ENCODE data around the gene STAT6.
A peak's percentile ranks its signal among the peaks of the same experiment; 100 is the strongest.
"Not testable (repeated sequence)": the region's sequence is repeated elsewhere in the genome, so short reads cannot be mapped to it uniquely, and the experiment has no call there.

STAT6 gene

DNA sequence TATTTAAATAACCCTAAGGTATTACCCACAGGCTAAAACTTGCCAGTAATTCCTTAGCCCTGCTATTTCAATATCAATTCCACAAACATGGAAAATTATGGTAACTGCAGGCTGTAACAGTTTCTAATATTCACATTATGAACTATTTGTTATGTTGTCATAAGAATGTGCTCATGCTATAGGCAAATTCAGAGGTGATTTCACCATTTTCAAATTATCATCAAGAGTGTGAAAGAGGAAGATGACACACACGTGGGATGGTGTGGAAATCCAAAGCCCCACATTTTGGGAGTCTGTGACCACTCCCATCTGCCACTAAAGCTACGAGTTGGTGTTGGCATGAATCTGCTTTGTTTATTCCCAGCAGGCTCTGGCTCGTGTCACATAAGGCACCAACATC lies 55.3 kb downstream of the STAT6 start:
- Histone ChIP-seq H3K36me3 (ENCODE audit: control insufficient read depth in 2 of 2, insufficient read depth in 1 of 2, low read length in 2 of 2) (peaks cover 30 to 52% of the 10 kb centered on the region in 2 experiments), H3K9me3 (ENCODE audit: control insufficient read depth, insufficient read depth, low read depth, low read length) (no peaks in the 10 kb centered on the region), H3K27ac (ENCODE audit: extremely low read depth, low read depth, low read length) (no peak overlapping the region), H3K4me3 (ENCODE audit: low read depth, low read length) (no peak overlapping the region), H3K4me1 (ENCODE audit: control insufficient read depth, insufficient read depth, low read length) (no peaks in the 10 kb centered on the region)
- no peak for TF ChIP-seq MYNN (tag by site-specific recombination; IDR thresholded peaks at IDR 0.05; ENCODE audit: borderline replicate concordance)
- no peak for TF ChIP-seq ZEB2 (tag by site-specific recombination; IDR thresholded peaks at IDR 0.05)
- TF ChIP-seq ZNF530 (tag by site-specific recombination; IDR thresholded peaks at IDR 0.05; ENCODE audit: low read depth): no peak
- no peak for TF ChIP-seq ZNF571 (tag by site-specific recombination; IDR thresholded peaks at IDR 0.05)
- no peak for TF ChIP-seq ZNF133 (tag by site-specific recombination; IDR thresholded peaks at IDR 0.05)
- no peak for TF ChIP-seq ZNF223 (tag by site-specific recombination; IDR thresholded peaks at IDR 0.05)
- TF ChIP-seq FEZF1 (tag by site-specific recombination; IDR thresholded peaks at IDR 0.05): no peak
- no peak for TF ChIP-seq ZNF2 (tag by site-specific recombination; IDR thresholded peaks at IDR 0.05)
- TF ChIP-seq, protein P1, sequence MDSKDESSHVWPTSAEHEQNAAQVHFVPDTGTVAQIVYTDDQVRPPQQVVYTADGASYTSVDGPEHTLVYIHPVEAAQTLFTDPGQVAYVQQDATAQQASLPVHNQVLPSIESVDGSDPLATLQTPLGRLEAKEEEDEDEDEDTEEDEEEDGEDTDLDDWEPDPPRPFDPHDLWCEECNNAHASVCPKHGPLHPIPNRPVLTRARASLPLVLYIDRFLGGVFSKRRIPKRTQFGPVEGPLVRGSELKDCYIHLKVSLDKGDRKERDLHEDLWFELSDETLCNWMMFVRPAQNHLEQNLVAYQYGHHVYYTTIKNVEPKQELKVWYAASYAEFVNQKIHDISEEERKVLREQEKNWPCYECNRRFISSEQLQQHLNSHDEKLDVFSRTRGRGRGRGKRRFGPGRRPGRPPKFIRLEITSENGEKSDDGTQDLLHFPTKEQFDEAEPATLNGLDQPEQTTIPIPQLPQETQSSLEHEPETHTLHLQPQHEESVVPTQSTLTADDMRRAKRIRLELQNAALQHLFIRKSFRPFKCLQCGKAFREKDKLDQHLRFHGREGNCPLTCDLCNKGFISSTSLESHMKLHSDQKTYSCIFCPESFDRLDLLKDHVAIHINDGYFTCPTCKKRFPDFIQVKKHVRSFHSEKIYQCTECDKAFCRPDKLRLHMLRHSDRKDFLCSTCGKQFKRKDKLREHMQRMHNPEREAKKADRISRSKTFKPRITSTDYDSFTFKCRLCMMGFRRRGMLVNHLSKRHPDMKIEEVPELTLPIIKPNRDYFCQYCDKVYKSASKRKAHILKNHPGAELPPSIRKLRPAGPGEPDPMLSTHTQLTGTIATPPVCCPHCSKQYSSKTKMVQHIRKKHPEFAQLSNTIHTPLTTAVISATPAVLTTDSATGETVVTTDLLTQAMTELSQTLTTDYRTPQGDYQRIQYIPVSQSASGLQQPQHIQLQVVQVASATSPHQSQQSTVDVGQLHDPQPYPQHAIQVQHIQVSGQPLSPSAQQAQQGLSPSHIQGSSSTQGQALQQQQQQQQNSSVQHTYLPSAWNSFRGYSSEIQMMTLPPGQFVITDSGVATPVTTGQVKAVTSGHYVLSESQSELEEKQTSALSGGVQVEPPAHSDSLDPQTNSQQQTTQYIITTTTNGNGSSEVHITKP (tag by site-specific recombination; IDR thresholded peaks at IDR 0.05): no peak
- TF ChIP-seq PRDM1 (tag by site-specific recombination; IDR thresholded peaks at IDR 0.05): no peak
- no peak for TF ChIP-seq ZBTB20 (tag by site-specific recombination; IDR thresholded peaks at IDR 0.05)
- CTCF ChIA-PET: interaction anchor here (1.5 to 7.9 kb wide), 2 partner anchors 10 to 49 kb away, joined by 3 to 74 read pairs; partner anchors contain the start of gene ZBTB39
- POLR2A ChIA-PET: no interaction called here

- H3K4me1 ChIP-seq (ENCODE audit: control insufficient read depth, insufficient read depth, low read length); CTCF ChIA-PET; H3K27ac ChIP-seq (ENCODE audit: extremely low read depth, low read depth, low read length); H3K9me3 ChIP-seq (ENCODE audit: control insufficient read depth, insufficient read depth, low read depth, low read length); POLR2A ChIA-PET; H3K4me3 ChIP-seq (ENCODE audit: low read depth, low read length): not testable (repeated sequence)
- peaks cover 16 to 33% of the 10 kb centered on the region in 2 experiments for H3K36me3 ChIP-seq (ENCODE audit: control insufficient read depth in 2 of 2, insufficient read depth in 1 of 2, low read length in 2 of 2)
Measured at GRCh38 chr12:57053901-57054300, 57.3 kb downstream of the STAT6 start.

DNA sequence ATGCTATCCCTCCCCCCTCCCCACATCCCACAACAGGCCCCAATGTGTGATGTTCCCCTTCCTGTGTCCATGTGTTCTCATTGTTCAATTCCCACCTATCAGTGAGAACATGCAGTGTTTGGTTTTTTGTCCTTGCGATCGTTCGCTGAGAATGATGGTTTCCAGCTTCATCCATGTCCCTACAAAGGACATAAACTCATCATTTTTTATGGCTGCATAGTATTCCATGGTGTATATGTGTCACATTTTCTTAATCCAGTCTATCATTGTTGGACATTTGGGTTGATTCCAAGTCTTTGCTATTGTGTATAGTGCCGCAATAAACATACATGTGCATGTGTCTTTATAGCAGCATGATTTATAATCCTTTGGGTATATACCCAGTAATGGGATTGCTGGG lies 58.0 kb downstream of the STAT6 start:
- not testable (repeated sequence) for H3K4me1 ChIP-seq (ENCODE audit: control insufficient read depth, insufficient read depth, low read length); H3K9me3 ChIP-seq (ENCODE audit: control insufficient read depth, insufficient read depth, low read depth, low read length); H3K4me3 ChIP-seq (ENCODE audit: low read depth, low read length); H3K27ac ChIP-seq (ENCODE audit: extremely low read depth, low read depth, low read length)
- TF ChIP-seq, protein P2, sequence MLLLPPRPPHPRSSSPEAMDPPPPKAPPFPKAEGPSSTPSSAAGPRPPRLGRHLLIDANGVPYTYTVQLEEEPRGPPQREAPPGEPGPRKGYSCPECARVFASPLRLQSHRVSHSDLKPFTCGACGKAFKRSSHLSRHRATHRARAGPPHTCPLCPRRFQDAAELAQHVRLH (tag by site-specific recombination; IDR thresholded peaks at IDR 0.05): 0 out of 2 replicates have a peak, but pooled peaks have one; percentile 56
- peak; percentile 100 for TF ChIP-seq ZNF146 (tag by site-specific recombination; IDR thresholded peaks at IDR 0.05)
- peaks cover 11 to 25% of the 10 kb centered on the region in 2 experiments for H3K36me3 ChIP-seq (ENCODE audit: control insufficient read depth in 2 of 2, insufficient read depth in 1 of 2, low read length in 2 of 2)
- CTCF ChIA-PET: interaction anchor here (0.9 to 1.2 kb wide), 2 partner anchors 10 to 133 kb away, joined by 3 to 7 read pairs; no protein-coding TSS in a partner anchor
- POLR2A ChIA-PET: interaction anchor here (2.0 kb wide), 1 partner anchor 59 kb away, joined by 8 read pairs; no protein-coding TSS in a partner anchor

GRCh38 chr12:57051011-57051410 lies 60.2 kb downstream of the STAT6 start:
- peaks cover under 1 to 4% of the 10 kb centered on the region in 2 experiments; a peak in 2 of 3 replicates for H3K36me3 ChIP-seq (ENCODE audit: control insufficient read depth in 2 of 2, insufficient read depth in 1 of 2, low read length in 2 of 2)
- H3K4me1 ChIP-seq (ENCODE audit: control insufficient read depth, insufficient read depth, low read length): no peaks in the 10 kb centered on the region
- H3K4me3 ChIP-seq (ENCODE audit: low read depth, low read length): no peak overlapping the region
- ChIA-PET POLR2A (interaction anchor here (1.0 to 2.0 kb wide), 2 partner anchors 37 to 61 kb away, joined by 7 to 8 read pairs; no protein-coding TSS in a partner anchor), CTCF (interaction anchor here (0.6 to 4.3 kb wide), 10 partner anchors 9 to 318 kb away, joined by 3 to 15 read pairs (median 4); partner anchors contain the start of gene STAT6)
- no peaks in the 10 kb centered on the region for H3K9me3 ChIP-seq (ENCODE audit: control insufficient read depth, insufficient read depth, low read depth, low read length)
- H3K27ac ChIP-seq (ENCODE audit: extremely low read depth, low read depth, low read length): no peak overlapping the region
- TF ChIP-seq, protein P3, sequence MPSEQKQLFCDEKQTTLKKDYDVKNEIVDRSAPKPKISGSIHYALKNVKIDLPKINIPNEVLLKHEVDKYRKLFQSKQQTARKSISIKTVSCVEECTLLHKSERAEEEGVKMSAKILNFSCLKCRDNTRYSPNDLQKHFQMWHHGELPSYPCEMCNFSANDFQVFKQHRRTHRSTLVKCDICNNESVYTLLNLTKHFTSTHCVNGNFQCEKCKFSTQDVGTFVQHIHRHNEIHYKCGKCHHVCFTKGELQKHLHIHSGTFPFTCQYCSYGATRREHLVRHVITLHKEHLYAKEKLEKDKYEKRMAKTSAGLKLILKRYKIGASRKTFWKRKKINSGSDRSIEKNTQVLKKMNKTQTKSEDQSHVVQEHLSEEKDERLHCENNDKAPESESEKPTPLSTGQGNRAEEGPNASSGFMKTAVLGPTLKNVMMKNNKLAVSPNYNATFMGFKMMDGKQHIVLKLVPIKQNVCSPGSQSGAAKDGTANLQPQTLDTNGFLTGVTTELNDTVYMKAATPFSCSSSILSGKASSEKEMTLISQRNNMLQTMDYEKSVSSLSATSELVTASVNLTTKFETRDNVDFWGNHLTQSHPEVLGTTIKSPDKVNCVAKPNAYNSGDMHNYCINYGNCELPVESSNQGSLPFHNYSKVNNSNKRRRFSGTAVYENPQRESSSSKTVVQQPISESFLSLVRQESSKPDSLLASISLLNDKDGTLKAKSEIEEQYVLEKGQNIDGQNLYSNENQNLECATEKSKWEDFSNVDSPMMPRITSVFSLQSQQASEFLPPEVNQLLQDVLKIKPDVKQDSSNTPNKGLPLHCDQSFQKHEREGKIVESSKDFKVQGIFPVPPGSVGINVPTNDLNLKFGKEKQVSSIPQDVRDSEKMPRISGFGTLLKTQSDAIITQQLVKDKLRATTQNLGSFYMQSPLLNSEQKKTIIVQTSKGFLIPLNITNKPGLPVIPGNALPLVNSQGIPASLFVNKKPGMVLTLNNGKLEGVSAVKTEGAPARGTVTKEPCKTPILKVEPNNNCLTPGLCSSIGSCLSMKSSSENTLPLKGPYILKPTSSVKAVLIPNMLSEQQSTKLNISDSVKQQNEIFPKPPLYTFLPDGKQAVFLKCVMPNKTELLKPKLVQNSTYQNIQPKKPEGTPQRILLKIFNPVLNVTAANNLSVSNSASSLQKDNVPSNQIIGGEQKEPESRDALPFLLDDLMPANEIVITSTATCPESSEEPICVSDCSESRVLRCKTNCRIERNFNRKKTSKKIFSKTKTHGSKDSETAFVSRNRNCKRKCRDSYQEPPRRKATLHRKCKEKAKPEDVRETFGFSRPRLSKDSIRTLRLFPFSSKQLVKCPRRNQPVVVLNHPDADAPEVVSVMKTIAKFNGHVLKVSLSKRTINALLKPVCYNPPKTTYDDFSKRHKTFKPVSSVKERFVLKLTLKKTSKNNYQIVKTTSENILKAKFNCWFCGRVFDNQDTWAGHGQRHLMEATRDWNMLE (tag by site-specific recombination; conservative IDR thresholded peaks at IDR 0.05; ENCODE audit: low read depth): no peak
- no peak for TF ChIP-seq GLIS1 (tag by site-specific recombination; IDR thresholded peaks at IDR 0.05)
